NT2/D1 (cell line): ENCODE results near the gene PRRG4.

Experiments used
- YY1 ChIP-seq: IDR thresholded peaks from 2 replicates; pipeline ENCODE4 v1.6.1; 2011; ENCODE audit not compliant: insufficient read length, insufficient read depth
- ZNF274 ChIP-seq: IDR thresholded peaks from 2 replicates; pipeline ENCODE4 v1.6.1; 2011; ENCODE audit warnings: mild to moderate bottlenecking, low read depth, low read length

DNA sequence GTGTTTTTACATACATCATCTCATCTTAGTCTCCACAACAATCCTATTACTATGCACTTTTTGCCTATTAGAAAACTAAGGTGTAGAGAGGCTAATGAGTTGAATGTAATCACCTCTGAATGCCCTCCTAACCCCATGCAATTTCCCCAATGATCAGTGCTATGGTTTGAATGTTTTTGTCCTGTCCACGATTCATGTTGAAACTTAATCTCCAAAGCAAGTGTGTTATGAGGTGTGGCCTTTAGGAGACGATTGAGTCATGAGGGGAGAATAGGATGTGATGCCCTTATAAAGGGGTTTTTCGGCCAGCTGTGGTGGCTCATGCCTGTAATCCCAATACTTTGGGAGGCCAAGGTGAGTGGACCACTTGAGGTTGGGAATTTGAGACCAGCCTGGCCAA is 33.3 kb upstream of the PRRG4 start:
- no peak for TF ChIP-seq YY1
- no peak for TF ChIP-seq ZNF274
